ENCODE results near the gene LRRC74A.

LRRC74A gene

DNA sequence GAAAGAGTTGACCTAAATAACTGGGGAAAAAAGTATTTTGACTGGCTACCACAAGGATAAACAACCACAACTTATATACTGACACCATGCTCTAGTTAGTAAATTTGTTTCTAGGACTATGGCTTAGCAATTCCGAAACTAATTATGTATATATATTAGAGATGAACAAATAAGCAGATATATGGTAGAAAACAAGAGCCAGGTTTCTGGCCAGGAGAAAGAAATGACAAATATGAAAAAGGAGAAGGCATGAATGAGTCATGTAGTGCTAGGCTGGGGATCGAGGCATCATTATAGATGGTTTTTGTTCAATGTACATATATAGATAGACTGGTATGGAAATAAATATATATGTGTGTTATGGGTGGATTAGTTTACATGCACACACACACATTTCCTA, 5.5 kb upstream of the LRRC74A start:
- Mint-ChIP-seq H3K27me3 (ENCODE audit: low read depth) (peaks cover 15% of the 10 kb centered on the region), H3K36me3 (ENCODE audit: low read depth) (no peaks in the 10 kb centered on the region), H3K9me3 (no peaks in the 10 kb centered on the region), H3K27ac (no peak overlapping the region), H3K4me1 (ENCODE audit: low read depth) (no peaks in the 10 kb centered on the region), H3K4me3 (no peak overlapping the region)
- no peak for DNase-seq (ENCODE audit: low spot score)

DNA sequence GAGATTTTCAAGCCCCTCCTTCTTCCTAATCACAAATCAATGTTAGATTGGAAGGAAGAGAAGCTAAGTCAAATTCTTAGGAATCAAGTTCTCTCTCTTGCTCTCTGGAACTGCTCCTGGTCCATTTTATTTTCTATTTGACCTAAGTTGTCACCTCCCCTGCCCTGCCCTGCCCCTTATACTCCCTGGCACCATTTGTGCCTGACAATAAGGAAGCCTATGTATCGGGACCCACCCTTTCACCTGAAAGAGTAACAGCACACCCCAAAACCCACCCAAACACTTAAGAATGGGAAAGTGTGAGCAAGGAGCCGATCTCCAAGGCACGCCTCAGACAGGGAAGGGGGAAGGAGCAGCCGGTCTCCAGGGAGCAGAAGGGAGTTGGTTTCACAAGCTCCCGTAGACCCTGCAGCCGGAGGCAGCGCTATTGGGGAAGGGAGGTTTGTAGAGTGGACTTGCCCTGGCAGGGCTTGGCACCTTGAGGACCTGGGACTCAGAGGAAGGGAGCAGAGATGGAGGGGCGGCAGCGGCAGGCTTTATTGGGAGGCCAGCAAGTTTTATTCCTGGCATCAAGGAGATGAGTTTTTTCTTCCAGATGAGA, 1.6 kb downstream of the LRRC74A start:
- Mint-ChIP-seq H3K27me3 (ENCODE audit: low read depth) (peaks cover 6% of the 10 kb centered on the region), H3K27ac (no peak overlapping the region), H3K4me3 (no peak overlapping the region), H3K4me1 (ENCODE audit: low read depth) (no peaks in the 10 kb centered on the region), H3K36me3 (ENCODE audit: low read depth) (no peaks in the 10 kb centered on the region), H3K9me3 (no peaks in the 10 kb centered on the region)
- DNase-seq (ENCODE audit: low spot score), result no peak

DNA sequence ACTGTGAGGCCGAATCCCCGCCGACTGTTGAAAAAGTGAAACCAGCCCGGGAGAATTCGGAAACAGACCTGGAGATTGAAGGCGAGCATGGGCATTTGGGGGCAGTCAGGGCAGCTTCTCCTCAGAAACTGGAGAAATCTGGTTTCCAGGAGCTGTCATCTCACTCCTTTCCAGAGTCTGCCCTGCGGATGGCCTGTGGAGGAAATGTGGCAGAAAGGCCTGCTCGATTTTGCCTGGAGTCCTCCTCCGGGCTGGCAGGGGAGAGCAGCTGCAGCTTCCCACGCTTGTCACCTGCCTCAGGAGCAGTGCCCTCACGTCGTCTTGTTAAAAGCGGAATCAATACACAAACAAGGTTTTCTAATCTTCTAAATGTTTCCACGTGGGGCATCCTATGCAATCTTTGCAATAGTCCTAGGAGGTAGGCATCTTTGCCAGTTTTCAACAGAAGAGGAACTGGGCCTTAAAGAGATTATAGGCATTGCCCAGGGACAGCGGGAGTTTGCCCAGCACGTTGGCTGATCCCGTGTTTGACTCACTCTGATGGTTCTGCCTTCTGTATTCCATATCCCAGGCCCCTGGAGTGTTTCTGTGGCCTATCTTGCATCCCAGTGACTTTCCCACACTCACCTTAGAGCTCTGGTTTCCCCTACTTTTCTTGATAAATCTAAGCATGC, 2.3 kb downstream of the LRRC74A start:
- Mint-ChIP-seq H3K4me3 (no peak overlapping the region), H3K27ac (no peak overlapping the region), H3K4me1 (ENCODE audit: low read depth) (no peaks in the 10 kb centered on the region), H3K36me3 (ENCODE audit: low read depth) (no peaks in the 10 kb centered on the region), H3K9me3 (no peaks in the 10 kb centered on the region), H3K27me3 (ENCODE audit: low read depth) (peaks cover 8% of the 10 kb centered on the region)
- DNase-seq (ENCODE audit: low spot score), result no peak

DNA sequence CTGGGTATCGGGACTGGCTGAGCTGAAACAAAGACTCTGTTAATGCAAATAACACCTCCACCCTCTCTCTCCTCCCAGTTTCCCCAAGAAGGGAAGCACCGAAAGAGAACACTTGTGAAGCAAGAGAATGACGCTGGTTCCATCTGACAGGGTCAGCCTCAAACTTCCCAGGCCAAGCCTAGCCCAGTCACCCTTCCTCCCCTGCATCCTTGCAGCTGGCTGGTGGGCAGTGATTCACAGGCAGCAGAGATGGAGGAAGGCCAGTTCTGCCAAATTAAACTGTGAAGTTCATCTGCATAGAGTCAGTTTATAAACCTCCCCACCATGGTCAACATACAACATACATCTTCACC, 2.8 kb downstream of the LRRC74A start:
- Mint-ChIP-seq H3K36me3 (ENCODE audit: low read depth) (no peaks in the 10 kb centered on the region), H3K27me3 (ENCODE audit: low read depth) (peaks cover 8% of the 10 kb centered on the region), H3K27ac (no peak overlapping the region), H3K4me1 (ENCODE audit: low read depth) (no peaks in the 10 kb centered on the region), H3K4me3 (no peak overlapping the region), H3K9me3 (no peaks in the 10 kb centered on the region)
- no peak for DNase-seq (ENCODE audit: low spot score)

DNA sequence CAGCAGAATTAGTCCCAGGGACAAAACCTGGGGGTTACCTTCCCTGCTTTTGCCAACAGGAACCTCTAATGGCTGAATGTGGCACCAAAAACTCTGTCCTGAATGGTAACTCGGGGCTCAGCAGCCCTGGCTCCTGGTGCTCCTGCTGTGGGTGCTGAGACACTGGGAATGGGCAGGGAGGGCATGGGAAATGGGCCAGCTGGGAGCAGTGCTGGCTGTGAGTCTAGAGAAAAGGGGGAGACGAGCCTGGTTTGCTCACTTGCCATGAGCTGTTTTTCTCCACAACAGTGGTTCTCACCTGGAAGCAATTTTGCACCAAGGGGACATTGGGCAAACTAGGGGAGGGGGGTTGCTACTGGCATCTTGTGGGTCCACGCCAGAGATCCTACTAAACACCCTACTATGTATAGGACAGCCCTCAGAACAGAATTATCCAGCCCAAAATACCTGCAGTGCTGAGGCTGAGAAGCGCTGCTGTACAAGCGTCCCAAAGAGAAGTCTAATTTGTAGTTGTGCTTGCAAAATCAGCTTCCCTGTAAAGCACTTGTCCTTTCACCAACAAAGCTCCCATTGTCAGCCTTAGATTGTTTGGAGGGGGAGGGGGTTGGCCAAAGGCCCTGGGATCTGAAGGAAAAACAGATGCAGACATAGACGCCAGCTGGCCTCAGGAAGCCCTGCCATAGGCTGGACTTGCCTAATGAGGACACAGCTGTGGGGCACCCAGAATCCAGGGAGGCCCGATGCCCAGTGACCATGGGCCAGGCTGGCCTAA, 3.6 kb downstream of the LRRC74A start:
- H3K4me1 Mint-ChIP-seq (ENCODE audit: low read depth), result no peaks in the 10 kb centered on the region

DNA sequence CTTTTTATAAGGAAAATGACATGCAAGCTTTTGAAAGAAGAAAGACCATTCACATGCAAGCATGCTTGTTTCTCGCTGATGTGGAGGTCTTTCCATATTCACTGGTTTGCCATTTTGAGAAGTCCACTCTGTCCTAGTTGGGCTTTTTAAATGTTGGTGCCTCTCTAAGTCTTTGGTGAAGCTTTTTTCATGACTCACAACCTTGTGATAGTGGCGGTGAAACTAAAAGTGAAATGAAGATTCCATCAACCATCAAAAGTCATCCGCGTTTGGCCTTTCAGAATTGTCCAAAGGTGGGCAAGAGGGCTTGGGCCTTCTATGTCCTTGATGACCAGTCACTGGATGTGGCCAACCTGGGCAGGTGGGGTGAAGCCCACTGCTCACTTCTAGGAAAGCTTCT, 4.3 kb downstream of the LRRC74A start:
- Mint-ChIP-seq H3K9me3 (no peaks in the 10 kb centered on the region), H3K27ac (no peak overlapping the region), H3K27me3 (ENCODE audit: low read depth) (peaks cover 5% of the 10 kb centered on the region), H3K4me1 (ENCODE audit: low read depth) (no peaks in the 10 kb centered on the region), H3K4me3 (no peak overlapping the region), H3K36me3 (ENCODE audit: low read depth) (no peaks in the 10 kb centered on the region)
- DNase-seq (ENCODE audit: low spot score), result no peak

More for the DNA sequence above, 3.6 kb downstream of the LRRC74A start:
- H3K27ac Mint-ChIP-seq, result no peak overlapping the region
- H3K9me3 Mint-ChIP-seq, result no peaks in the 10 kb centered on the region
- no peak for DNase-seq (ENCODE audit: low spot score)
- no peak overlapping the region for H3K4me3 Mint-ChIP-seq
- H3K27me3 Mint-ChIP-seq (ENCODE audit: low read depth), result peaks cover 8% of the 10 kb centered on the region
- no peaks in the 10 kb centered on the region for H3K36me3 Mint-ChIP-seq (ENCODE audit: low read depth)

DNA sequence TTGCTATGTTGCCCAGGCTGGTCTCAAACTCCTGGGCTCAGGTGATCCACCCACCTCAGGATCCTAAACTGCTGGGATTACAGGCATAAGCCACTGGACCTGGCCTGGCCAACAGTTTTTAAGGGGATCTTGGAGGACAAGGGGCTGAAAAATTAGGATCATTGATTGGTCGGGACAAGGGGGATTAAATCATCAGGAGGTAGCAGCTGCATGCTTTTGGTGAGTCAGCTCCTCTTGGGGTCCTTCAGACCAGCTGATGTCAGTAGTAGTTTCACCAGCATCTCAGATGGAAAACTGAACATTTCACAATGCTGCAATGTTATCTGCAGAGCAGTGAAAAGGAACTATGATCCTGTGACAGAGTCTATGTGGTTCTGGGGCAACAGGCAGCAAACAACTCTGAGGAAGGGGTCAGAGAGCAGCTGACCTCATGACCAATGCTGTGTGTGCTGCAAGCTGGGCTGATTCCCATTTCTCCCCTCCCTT, 6.3 kb downstream of the LRRC74A start:
- no peak overlapping the region for H3K4me3 Mint-ChIP-seq
- H3K9me3 Mint-ChIP-seq, result no peaks in the 10 kb centered on the region
- no peaks in the 10 kb centered on the region for H3K36me3 Mint-ChIP-seq (ENCODE audit: low read depth)
- peaks cover 5% of the 10 kb centered on the region for H3K27me3 Mint-ChIP-seq (ENCODE audit: low read depth)
- no peak overlapping the region for H3K27ac Mint-ChIP-seq
- H3K4me1 Mint-ChIP-seq (ENCODE audit: low read depth), result no peaks in the 10 kb centered on the region
- no peak for DNase-seq (ENCODE audit: low spot score)

DNA sequence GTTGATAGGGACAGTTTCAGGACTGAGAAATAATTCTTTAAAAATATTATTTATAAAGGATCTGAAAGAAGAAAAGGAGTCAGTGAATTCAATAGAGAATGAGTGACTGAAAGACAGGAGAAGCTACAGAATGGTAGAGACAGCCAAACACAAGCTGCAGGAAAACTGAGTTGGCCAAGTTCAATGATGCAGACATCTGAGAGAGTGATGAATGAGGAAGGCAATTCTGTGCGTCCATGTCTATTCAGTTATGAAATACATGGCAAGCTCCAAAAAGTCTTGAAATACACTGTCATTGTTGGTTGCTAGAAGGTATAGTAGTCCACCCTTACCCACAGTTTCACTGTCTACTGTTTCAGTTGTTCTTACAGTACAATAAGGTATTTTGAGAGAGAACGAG, 6.8 kb downstream of the LRRC74A start:
- H3K36me3 Mint-ChIP-seq (ENCODE audit: low read depth), result no peaks in the 10 kb centered on the region
- no peak overlapping the region for H3K4me3 Mint-ChIP-seq
- H3K4me1 Mint-ChIP-seq (ENCODE audit: low read depth), result no peaks in the 10 kb centered on the region
- H3K9me3 Mint-ChIP-seq, result no peaks in the 10 kb centered on the region
- DNase-seq (ENCODE audit: low spot score), result no peak
- peaks cover 8% of the 10 kb centered on the region for H3K27me3 Mint-ChIP-seq (ENCODE audit: low read depth)
- H3K27ac Mint-ChIP-seq, result no peak overlapping the region

DNA sequence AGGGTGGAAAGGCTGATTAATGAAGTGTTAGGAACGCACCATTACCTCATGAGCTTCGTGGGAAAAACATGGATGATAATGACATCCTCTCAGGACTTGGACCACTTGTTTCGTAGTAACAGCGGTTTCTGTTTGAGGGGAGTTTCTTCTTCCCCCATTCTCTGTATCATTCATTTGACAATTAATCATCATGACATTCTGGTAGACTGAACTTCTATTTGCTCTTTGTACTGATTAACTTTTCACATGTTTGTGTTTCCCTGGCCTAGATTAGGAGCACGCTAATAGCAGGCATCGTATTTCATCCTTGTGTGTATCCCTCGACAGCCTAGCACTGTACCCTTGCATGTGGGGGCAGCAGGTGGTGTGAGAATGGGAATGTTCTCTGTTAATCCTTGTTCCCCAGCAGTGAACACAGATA, 8.0 kb downstream of the LRRC74A start:
- H3K36me3 Mint-ChIP-seq (ENCODE audit: low read depth), result no peaks in the 10 kb centered on the region
- H3K27ac Mint-ChIP-seq, result no peak overlapping the region
- H3K4me1 Mint-ChIP-seq (ENCODE audit: low read depth), result no peaks in the 10 kb centered on the region
- H3K4me3 Mint-ChIP-seq, result no peak overlapping the region
- no peak for DNase-seq (ENCODE audit: low spot score)
- H3K9me3 Mint-ChIP-seq, result no peaks in the 10 kb centered on the region
- peaks cover 19% of the 10 kb centered on the region for H3K27me3 Mint-ChIP-seq (ENCODE audit: low read depth)

DNA sequence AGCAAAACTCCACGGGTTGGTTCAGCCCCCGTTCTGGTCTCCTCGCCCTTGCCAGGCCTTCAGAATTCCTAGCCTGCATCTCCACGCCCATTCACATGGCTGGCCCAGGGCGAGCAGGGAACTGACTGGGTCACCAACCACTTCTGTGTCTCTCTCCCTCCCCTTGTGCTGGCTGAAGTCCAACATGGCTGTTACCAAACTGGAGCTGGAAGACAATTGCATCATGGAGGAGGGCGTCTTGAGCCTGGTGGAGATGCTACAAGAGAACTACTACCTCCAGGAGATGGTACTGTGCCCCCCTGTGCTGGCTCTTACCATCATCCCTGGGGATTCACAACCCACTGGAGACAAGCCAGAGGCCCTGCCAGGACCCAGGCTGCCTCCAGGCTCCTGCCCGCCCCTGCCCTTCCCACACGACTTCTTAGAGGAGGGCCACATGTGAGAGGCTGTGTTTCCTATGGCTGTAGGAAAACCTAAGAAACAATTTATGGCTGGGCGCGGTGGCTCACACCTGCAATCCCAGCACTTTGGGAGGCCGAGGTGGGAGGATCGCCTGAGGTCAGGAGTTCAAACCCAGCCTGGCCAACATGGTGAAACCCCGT, 9.9 kb downstream of the LRRC74A start:
- Mint-ChIP-seq H3K27ac (no peak overlapping the region), H3K4me1 (ENCODE audit: low read depth) (no peaks in the 10 kb centered on the region), H3K4me3 (no peak overlapping the region), H3K9me3 (no peaks in the 10 kb centered on the region), H3K27me3 (ENCODE audit: low read depth) (peaks cover 21% of the 10 kb centered on the region), H3K36me3 (ENCODE audit: low read depth) (no peaks in the 10 kb centered on the region)
- no peak for DNase-seq (ENCODE audit: low spot score)

DNA sequence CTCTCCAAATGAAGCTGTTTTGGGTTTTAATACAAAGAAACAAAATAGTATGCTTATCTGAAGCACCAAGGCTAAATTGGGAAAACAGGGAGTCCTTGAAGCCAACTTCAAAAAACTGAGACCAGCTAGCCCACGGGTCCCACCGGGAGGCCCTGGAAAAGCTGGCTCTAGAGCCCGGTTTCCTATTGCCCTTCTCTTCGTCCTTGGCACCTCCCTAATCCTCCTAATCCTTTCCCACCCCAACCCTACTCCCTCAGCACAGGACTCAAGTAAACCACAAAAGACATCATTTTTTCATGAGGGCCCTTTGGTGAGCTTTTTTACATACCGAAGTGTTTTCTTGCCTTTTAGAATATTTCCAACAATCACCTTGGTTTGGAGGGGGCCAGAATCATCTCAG, 11.3 kb downstream of the LRRC74A start:
- Mint-ChIP-seq H3K27me3 (ENCODE audit: low read depth) (peaks cover 23% of the 10 kb centered on the region), H3K9me3 (no peaks in the 10 kb centered on the region), H3K36me3 (ENCODE audit: low read depth) (no peaks in the 10 kb centered on the region), H3K4me3 (no peak overlapping the region), H3K27ac (no peak overlapping the region), H3K4me1 (ENCODE audit: low read depth) (no peaks in the 10 kb centered on the region)
- DNase-seq (ENCODE audit: low spot score), result no peak

DNA sequence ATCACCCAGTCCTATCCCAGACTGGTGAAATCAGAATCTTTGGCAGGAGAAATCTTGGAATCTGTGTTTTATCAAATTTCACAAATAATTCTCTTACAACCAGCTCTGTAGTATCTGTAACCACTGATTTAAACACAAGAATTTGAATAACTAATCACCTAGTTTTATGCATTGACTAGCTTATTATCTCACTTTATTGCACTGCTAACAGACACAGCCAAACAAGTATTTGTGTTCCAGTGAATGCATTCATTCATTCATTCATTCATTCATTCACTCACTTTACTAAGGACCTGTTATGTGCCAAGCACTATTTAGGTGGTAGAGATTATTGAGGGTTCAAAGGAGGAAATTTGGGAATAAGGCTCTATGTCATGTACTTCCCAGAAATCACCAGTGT, 16.2 kb downstream of the LRRC74A start:
- no peak for DNase-seq (ENCODE audit: low spot score)
- Mint-ChIP-seq H3K4me3 (no peak overlapping the region), H3K4me1 (ENCODE audit: low read depth) (peaks cover 9% of the 10 kb centered on the region), H3K9me3 (no peaks in the 10 kb centered on the region), H3K27me3 (ENCODE audit: low read depth) (peaks cover 29% of the 10 kb centered on the region), H3K27ac (no peak overlapping the region), H3K36me3 (ENCODE audit: low read depth) (peaks cover 1% of the 10 kb centered on the region)

DNA sequence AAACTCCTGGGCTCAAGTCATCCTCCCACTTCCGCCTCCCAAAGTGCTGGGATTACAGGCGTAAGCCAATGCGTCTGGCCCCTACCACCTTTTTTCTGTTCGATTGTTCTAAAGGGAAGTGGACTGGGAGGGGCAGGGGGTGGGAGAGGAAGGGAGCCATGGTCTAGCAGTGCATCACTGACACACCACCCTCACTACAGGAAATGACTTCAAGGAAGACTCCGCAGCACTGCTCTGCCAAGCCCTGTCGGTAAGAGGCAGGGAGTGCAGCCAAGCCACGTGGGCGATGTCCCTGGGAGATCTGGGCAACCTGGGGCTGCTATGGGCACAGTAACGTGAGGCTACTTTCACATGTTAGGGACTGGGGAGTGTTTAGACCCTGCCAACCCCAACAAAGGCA, 18.0 kb downstream of the LRRC74A start:
- Mint-ChIP-seq H3K4me3 (no peak overlapping the region), H3K4me1 (ENCODE audit: low read depth) (peaks cover 9% of the 10 kb centered on the region), H3K27me3 (ENCODE audit: low read depth) (peaks cover 14% of the 10 kb centered on the region), H3K9me3 (no peaks in the 10 kb centered on the region), H3K27ac (no peak overlapping the region), H3K36me3 (ENCODE audit: low read depth) (peaks cover 1% of the 10 kb centered on the region)
- DNase-seq (ENCODE audit: low spot score), result peak; percentile 38
